Smooth muscle cell (in vitro differentiated cells): ENCODE measurements around the gene STAG1. TPM values are rescaled to one million over a fixed set of nuclear protein-coding genes. Genes with fewer than 3 reads are reported as not detected.

Experiments
- DNase-seq: peaks from one replicate; lab custom pipeline; 2025; ENCODE audit not compliant: unreplicated experiment; lab: John Stamatoyannopoulos, UW
- H2AFZ ChIP-seq: fragments of 200-600 bp; sonication (generic); 2 replicates; pipeline ENCODE4 v1.6.0; 2016; ENCODE audit warnings: antibody characterized with exemption, low read depth, mild to moderate bottlenecking
- H3F3A ChIP-seq: fragments of 200-600 bp; sonication (generic); 2 replicates; pipeline ENCODE4 v1.6.0; 2017; ENCODE audit warnings: antibody characterized with exemption, low read depth
- H3K27ac ChIP-seq: fragments of 200-600 bp; sonication (generic); 2 replicates; pipeline ENCODE4 v1.5.1; 2016; ENCODE audit warnings: low read depth, mild to moderate bottlenecking
- H3K27me3 ChIP-seq: fragments of 200-600 bp; sonication (generic); 2 replicates; pipeline ENCODE4 v1.6.1; 2016; ENCODE audit warnings: low read depth, mild to moderate bottlenecking
- H3K36me3 ChIP-seq: fragments of 200-600 bp; sonication (generic); 2 replicates; pipeline ENCODE4 v1.5.1; 2016; ENCODE audit warnings: low read depth
- H3K4me1 ChIP-seq: fragments of 200-600 bp; sonication (generic); 2 replicates; pipeline ENCODE4 v1.5.1; 2016; ENCODE audit warnings: low read depth
- H3K4me2 ChIP-seq: fragments of 200-600 bp; sonication (generic); 2 replicates; pipeline ENCODE4 v1.6.0; 2016; ENCODE audit warnings: mild to moderate bottlenecking
- H3K4me3 ChIP-seq: fragments of 200-600 bp; sonication (generic); 2 replicates; pipeline ENCODE4 v1.5.1; 2016; ENCODE audit warnings: mild to moderate bottlenecking
- H3K79me2 ChIP-seq: fragments of 200-600 bp; sonication (generic); 2 replicates; pipeline ENCODE4 v1.6.0; 2016; ENCODE audit warnings: low read depth, mild to moderate bottlenecking
- H3K9ac ChIP-seq: fragments of 200-600 bp; sonication (generic); 2 replicates; pipeline ENCODE4 v1.6.0; 2016; ENCODE audit warnings: low read depth
- H3K9me3 ChIP-seq: fragments of 200-600 bp; sonication (generic); replicated peaks from 2 replicates; pipeline ENCODE4 v1.5.1; 2016; ENCODE audit warnings: low read depth
- H4K20me1 ChIP-seq: fragments of 200-600 bp; sonication (generic); 2 replicates; pipeline ENCODE4 v1.6.0; 2016; ENCODE audit warnings: low read depth
- CTCF ChIP-seq: fragments of 200-600 bp; sonication (generic); IDR thresholded peaks from 2 replicates; pipeline ENCODE4 v1.5.1; 2017; ENCODE audit warnings: borderline replicate concordance, mild to moderate bottlenecking, antibody characterized with exemption; ENCODE audit not compliant: insufficient read depth, poor library complexity, severe bottlenecking
- WGBS: methylation state at CpG from one replicate; pipeline ENCODE4 v1.1.7; 2016; ENCODE audit warnings: low lambda C conversion rate; 5-methylcytosine and 5-hydroxymethylcytosine counted together
- polyA plus RNA-seq: library from polyadenylated mRNA; unstranded; fragments of >200 nt; fragmentation: Nextera tagmentation; extraction: Ambion mirVana; gene quantifications from 2 replicates; pipeline ENCODE4 v1.2.1, GENCODE V29; 2016
- total RNA-seq: library from RNA; depleted of rRNA; stranded (reverse); fragments of >200 nt; gene quantifications from 2 replicates; pipeline ENCODE4 v1.2.3, GENCODE V29; 2014

The STAG1 gene
- total and polyA plus RNA-seq, 2 experiments from 2014 or later = 14.6 to 29.5 TPM

GRCh38 chr3:136329593-136329992 is 422.6 kb downstream of the STAG1 start:
- Histone ChIP-seq H3K9ac (no peak overlapping the region), H3K79me2 (no peaks in the 10 kb centered on the region), H3K36me3 (no peaks in the 10 kb centered on the region), H3F3A (no peaks in the 10 kb centered on the region), H3K9me3 (no peaks in the 10 kb centered on the region), H4K20me1 (no peaks in the 10 kb centered on the region), H3K4me2 (no peak overlapping the region), H2AFZ (no peak overlapping the region), H3K4me3 (no peak overlapping the region), H3K27me3 (no peaks in the 10 kb centered on the region), H3K4me1 (no peaks in the 10 kb centered on the region), H3K27ac (no peak overlapping the region)
- TF ChIP-seq CTCF = no peak
- WGBS = 95% methylated on average over 5 of the region's 5 CpGs
- DNase-seq = no peak

- 96% methylated on average over 5 of the region's 5 CpGs for WGBS
Observed at GRCh38 chr3:136327671-136328070, 424.5 kb downstream of the STAG1 start.

GRCh38 chr3:136326316-136326715 is 425.9 kb downstream of the STAG1 start:
- peaks cover 9% of the 10 kb centered on the region for H3K36me3 ChIP-seq
- H3K27ac ChIP-seq = no peak overlapping the region
- no peaks in the 10 kb centered on the region for H3K27me3 ChIP-seq
- H3K4me2 ChIP-seq = no peak overlapping the region
- no peak for TF ChIP-seq CTCF
- no peak for DNase-seq
- no peak overlapping the region for H3K9ac ChIP-seq
- H3K4me1 ChIP-seq = no peaks in the 10 kb centered on the region
- H3K4me3 ChIP-seq = no peak overlapping the region
- H3K9me3 ChIP-seq = peaks cover 9% of the 10 kb centered on the region
- no peak overlapping the region for H2AFZ ChIP-seq
- H4K20me1 ChIP-seq = no peaks in the 10 kb centered on the region
- no peaks in the 10 kb centered on the region for H3F3A ChIP-seq
- 93% methylated on average over 5 of the region's 5 CpGs for WGBS
- no peaks in the 10 kb centered on the region for H3K79me2 ChIP-seq

More at GRCh38 chr3:136327671-136328070, 424.5 kb downstream of the STAG1 start:
- Histone ChIP-seq H3K27ac (no peak overlapping the region), H3K4me3 (no peak overlapping the region), H3K36me3 (peaks cover 8% of the 10 kb centered on the region), H3K4me2 (no peak overlapping the region), H3K4me1 (no peaks in the 10 kb centered on the region), H3K79me2 (no peaks in the 10 kb centered on the region), H2AFZ (no peak overlapping the region), H4K20me1 (no peaks in the 10 kb centered on the region), H3F3A (no peaks in the 10 kb centered on the region), H3K9me3 (no peaks in the 10 kb centered on the region), H3K9ac (no peak overlapping the region), H3K27me3 (no peaks in the 10 kb centered on the region)
- no peak for DNase-seq
- no peak for TF ChIP-seq CTCF

- Histone ChIP-seq H4K20me1 (no peaks in the 10 kb centered on the region), H3K4me1 (no peaks in the 10 kb centered on the region), H3K36me3 (no peaks in the 10 kb centered on the region), H3K27ac (no peak overlapping the region), H3K4me3 (no peak overlapping the region), H3K79me2 (no peaks in the 10 kb centered on the region), H3K27me3 (no peaks in the 10 kb centered on the region), H3K9ac (no peak overlapping the region), H2AFZ (no peak overlapping the region), H3K4me2 (no peak overlapping the region), H3K9me3 (no peaks in the 10 kb centered on the region), H3F3A (no peaks in the 10 kb centered on the region)
- 100% methylated on average over 5 of the region's 5 CpGs for WGBS
- TF ChIP-seq CTCF = no peak
- DNase-seq = no peak
Observed at GRCh38 chr3:136311968-136312367, 440.2 kb downstream of the STAG1 start.
